ENCODE results near the gene MAPK14.

Gene MAPK14

DNA sequence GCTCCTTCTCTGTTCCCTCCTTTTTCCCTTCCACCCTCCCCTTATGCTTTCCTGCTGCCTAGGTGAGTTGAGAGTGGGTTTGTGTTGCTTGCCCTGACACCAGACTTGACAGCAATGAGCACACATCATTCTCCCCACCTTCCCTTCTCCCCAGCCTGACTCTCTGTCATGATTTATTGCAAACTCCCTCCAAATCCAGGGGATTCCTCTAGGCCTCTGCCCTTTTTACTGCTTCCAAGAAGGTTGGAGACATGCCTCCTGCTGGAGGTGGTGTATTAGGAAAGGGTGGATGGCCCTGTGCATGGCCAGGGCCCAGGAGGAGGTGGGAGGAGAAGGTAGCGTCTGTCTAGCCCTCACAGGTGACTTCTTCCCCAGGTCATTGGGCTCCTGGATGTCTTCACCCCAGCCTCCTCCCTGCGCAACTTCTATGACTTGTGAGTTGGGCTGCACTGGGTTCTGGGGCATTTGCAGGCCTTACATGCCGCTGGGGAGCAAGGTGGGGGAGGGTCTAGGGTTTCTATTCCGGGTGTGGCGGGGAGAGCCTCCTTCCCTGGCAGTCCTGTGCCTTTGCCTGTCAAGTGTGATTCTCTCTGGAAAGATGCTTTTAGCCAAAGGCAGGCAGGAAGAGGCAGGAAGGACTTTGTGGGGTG, 104.8 kb downstream of the MAPK14 start:
- Mint-ChIP-seq H3K36me3 (ENCODE audit: low read depth) (peaks cover 29% of the 10 kb centered on the region), H3K9me3 (no peaks in the 10 kb centered on the region), H3K4me1 (peaks cover 57% of the 10 kb centered on the region), H3K27ac (peak overlapping the region; percentile 89), H3K27me3 (no peaks in the 10 kb centered on the region), H3K4me3 (peak overlapping the region; percentile 86)
- no peak for DNase-seq
- no peak for ATAC-seq

DNA sequence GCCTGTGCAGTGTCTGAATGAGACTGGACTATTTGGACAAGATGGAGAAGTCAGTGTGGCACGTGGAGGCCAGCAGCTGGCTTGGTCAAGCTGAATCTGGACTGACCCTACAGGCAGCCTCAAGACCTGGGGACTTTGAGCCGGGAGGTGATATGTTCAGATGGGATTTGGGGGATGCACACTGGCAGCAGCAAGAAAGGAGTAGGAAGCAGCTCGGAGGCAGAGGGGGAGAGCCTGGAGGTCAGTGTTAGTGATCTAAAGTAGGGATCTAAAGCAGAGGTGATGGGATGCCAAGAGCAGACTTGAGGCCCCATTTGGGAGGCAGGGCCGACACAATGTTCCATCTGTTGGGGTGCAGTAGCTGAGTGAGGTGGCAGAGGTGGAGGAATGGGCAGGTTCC, 105.5 kb downstream of the MAPK14 start:
- H3K27me3 Mint-ChIP-seq, result no peaks in the 10 kb centered on the region
- H3K4me3 Mint-ChIP-seq, result no peak overlapping the region
- H3K9me3 Mint-ChIP-seq, result no peaks in the 10 kb centered on the region
- DNase-seq, result no peak
- ATAC-seq, result no peak
- peaks cover 49% of the 10 kb centered on the region for H3K4me1 Mint-ChIP-seq
- peaks cover 33% of the 10 kb centered on the region for H3K36me3 Mint-ChIP-seq (ENCODE audit: low read depth)
- H3K27ac Mint-ChIP-seq, result peak overlapping the region; percentile 89

DNA sequence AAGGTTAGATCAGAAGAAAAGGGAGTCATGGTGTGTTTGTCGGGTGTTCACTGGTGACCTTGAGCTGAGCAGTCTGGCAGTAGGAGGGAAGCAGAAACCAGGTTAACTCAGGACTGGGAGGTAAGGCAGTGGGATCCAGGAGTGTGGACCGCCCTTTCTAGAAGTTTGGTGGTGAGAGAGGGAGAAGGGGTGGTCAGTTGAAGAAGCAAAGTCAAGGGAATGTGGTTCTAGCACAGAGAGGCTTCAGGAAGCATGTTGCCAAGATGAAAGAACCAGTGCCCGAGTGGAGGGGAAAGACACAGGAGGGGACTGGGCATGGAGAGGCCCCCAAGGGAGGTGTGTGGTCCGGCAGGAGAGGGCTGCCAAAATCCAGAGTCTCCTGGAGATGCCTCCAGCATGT, 106.3 kb downstream of the MAPK14 start:
- H3K27me3 Mint-ChIP-seq, result no peaks in the 10 kb centered on the region
- DNase-seq (no peak), ATAC-seq (no peak)
- peaks cover 37% of the 10 kb centered on the region for H3K36me3 Mint-ChIP-seq (ENCODE audit: low read depth)
- peak overlapping the region; percentile 54 for H3K27ac Mint-ChIP-seq
- no peak overlapping the region for H3K4me3 Mint-ChIP-seq
- H3K9me3 Mint-ChIP-seq, result no peaks in the 10 kb centered on the region
- H3K4me1 Mint-ChIP-seq, result peaks cover 41% of the 10 kb centered on the region

DNA sequence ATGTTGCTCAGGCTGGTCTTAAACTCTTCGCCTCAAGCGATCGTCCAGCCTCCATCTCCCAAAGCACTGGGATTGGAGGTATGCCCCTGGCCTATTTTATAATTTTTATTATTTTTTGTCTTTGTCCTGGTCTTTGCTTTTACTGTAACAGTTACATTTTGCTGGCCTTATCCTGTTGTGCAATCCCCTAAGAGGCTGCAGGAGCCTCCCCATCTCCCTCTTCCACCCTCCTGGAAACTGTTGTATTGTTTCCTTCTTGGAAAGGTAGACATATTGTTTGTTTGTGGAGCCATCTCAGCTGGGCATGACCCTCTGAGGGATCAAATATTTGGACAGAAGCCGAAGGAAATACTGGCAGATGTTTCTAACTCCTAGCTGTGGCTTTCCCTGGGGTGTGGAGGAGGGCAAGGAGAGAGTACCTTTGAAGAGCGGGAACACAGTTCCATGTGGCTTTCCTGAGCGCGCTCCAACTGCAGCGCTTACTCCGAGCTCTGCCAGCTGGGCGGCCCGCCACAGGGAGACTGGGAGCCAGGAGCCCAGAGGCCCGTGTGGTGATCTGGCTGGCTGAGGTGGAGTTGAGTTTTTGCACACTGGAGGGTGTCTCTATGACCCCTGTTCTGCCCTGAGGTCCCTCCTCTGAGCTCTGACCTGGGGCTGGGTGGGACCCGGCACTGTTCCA, 107.6 kb downstream of the MAPK14 start:
- no peaks in the 10 kb centered on the region for H3K9me3 Mint-ChIP-seq
- DNase-seq, result no peak
- peaks cover 36% of the 10 kb centered on the region for H3K4me1 Mint-ChIP-seq
- no peak for ATAC-seq
- no peak overlapping the region for H3K27ac Mint-ChIP-seq
- no peaks in the 10 kb centered on the region for H3K27me3 Mint-ChIP-seq
- no peak overlapping the region for H3K4me3 Mint-ChIP-seq
- H3K36me3 Mint-ChIP-seq (ENCODE audit: low read depth), result peaks cover 46% of the 10 kb centered on the region

DNA sequence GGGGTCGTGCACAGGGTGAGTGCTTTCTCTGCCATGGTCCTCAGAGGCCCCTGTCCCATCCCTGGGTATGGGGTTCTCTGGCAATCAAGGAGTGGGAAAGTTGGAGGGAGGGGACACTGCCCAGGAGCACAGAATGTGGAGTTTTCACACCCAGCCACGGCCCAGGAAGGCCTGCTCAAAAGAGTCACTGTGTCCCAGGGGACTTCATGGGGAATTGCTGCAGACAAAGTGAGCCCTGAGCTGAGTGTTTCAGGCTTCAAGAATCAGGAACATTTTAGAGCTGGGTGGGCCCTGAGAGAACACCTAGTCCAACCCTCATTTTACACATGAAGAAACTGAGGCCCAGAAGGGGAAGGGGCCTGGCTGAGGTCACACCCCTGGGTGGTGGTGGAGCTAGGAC, 108.4 kb downstream of the MAPK14 start:
- peak overlapping the region; percentile 61 for H3K27ac Mint-ChIP-seq

DNA sequence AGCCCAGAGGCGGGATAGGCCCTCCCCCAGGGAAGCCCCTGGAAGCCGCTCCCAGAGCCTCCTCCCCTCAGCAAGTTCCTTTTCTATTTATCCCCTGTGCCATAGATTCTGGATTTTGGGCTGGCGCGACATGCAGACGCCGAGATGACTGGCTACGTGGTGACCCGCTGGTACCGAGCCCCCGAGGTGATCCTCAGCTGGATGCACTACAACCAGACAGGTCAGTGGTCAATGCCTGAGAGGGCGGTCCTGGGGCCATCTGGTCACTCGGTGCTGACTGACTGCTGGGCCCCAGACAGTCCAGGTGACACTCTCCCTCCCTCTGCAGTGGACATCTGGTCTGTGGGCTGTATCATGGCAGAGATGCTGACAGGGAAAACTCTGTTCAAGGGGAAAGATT, 108.9 kb downstream of the MAPK14 start:
- Mint-ChIP-seq H3K4me3 (no peak overlapping the region), H3K9me3 (no peaks in the 10 kb centered on the region), H3K36me3 (ENCODE audit: low read depth) (peaks cover 46% of the 10 kb centered on the region), H3K27me3 (no peaks in the 10 kb centered on the region), H3K4me1 (peaks cover 33% of the 10 kb centered on the region), H3K27ac (peak overlapping the region; percentile 40)
- no peak for ATAC-seq
- no peak for DNase-seq

More for the DNA sequence above, 108.4 kb downstream of the MAPK14 start:
- Mint-ChIP-seq H3K9me3 (no peaks in the 10 kb centered on the region), H3K27me3 (no peaks in the 10 kb centered on the region), H3K36me3 (ENCODE audit: low read depth) (peaks cover 46% of the 10 kb centered on the region), H3K4me3 (no peak overlapping the region), H3K4me1 (peaks cover 34% of the 10 kb centered on the region)
- no peak for ATAC-seq
- no peak for DNase-seq

DNA sequence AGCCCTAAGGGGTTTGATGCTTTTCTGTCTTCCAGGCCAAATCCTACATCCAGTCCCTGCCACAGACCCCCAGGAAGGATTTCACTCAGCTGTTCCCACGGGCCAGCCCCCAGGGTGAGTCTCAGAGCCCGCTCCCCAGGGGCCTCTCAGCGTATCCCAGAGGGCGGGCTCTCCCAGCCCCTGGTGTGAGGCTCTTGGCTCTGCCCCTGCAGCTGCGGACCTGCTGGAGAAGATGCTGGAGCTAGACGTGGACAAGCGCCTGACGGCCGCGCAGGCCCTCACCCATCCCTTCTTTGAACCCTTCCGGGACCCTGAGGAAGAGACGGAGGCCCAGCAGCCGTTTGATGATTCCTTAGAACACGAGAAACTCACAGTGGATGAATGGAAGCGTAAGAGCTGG, 111.1 kb downstream of the MAPK14 start:
- Mint-ChIP-seq H3K4me3 (no peak overlapping the region), H3K36me3 (ENCODE audit: low read depth) (peaks cover 36% of the 10 kb centered on the region), H3K9me3 (no peaks in the 10 kb centered on the region), H3K27ac (no peak overlapping the region), H3K27me3 (no peaks in the 10 kb centered on the region), H3K4me1 (peaks cover 12% of the 10 kb centered on the region)
- DNase-seq, result no peak
- no peak for ATAC-seq

DNA sequence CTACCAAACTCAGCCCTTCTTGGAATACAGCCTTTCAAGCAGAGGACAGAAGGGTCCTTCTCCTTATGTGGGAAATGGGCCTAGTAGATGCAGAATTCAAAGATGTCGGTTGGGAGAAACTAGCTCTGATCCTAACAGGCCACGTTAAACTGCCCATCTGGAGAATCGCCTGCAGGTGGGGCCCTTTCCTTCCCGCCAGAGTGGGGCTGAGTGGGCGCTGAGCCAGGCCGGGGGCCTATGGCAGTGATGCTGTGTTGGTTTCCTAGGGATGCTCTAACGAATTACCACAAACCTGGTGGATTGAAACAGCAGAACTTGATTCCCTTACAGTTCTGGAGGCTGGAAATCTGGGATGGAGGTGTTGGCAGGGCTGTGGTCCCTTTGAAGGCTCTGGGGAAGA, 111.8 kb downstream of the MAPK14 start:
- H3K27ac Mint-ChIP-seq, result no peak overlapping the region
- peaks cover 33% of the 10 kb centered on the region for H3K36me3 Mint-ChIP-seq (ENCODE audit: low read depth)
- no peaks in the 10 kb centered on the region for H3K9me3 Mint-ChIP-seq
- DNase-seq (no peak), ATAC-seq (peak; percentile 16)
- peaks cover 9% of the 10 kb centered on the region for H3K4me1 Mint-ChIP-seq
- no peaks in the 10 kb centered on the region for H3K27me3 Mint-ChIP-seq
- H3K4me3 Mint-ChIP-seq, result no peak overlapping the region

DNA sequence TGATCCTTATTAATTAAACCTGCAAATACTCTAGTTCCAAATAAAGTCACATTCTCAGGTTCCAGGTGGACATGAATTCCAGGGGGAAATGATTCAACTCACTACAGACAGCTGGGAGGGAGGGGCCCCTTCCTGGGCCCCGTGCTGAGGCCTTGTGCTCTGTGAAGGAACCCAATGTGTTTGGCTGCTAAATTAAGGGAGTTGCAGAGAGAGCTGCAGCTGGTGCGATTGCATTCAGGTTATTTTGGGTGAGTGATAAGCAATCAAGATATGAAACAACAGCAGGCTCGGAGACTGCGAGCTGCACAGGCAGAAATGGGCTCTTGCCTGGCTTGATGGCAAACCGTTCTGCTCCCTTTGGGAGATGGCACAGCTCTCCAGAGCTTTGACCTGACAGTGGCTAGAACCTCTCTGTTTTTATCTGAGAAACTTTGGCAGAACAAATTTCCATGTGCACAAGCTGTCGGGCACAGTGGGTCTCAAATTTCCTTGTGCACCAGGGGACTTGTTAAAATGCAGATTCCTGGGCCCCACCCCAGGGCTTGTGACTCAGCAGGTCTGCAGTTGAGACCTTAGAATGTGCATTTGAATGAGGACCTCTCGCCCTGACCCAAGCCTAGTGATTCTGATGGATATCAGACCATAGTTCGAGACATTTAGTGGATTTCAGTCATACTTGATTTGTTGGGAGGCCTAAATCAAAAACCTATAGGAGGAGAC, 112.5 kb downstream of the MAPK14 start:
- H3K4me3 Mint-ChIP-seq, result no peak overlapping the region
- H3K36me3 Mint-ChIP-seq (ENCODE audit: low read depth), result peaks cover 31% of the 10 kb centered on the region
- ATAC-seq, result no peak
- H3K4me1 Mint-ChIP-seq, result peaks cover 9% of the 10 kb centered on the region
- no peaks in the 10 kb centered on the region for H3K27me3 Mint-ChIP-seq
- no peak overlapping the region for H3K27ac Mint-ChIP-seq
- H3K9me3 Mint-ChIP-seq, result no peaks in the 10 kb centered on the region
- DNase-seq, result no peak

DNA sequence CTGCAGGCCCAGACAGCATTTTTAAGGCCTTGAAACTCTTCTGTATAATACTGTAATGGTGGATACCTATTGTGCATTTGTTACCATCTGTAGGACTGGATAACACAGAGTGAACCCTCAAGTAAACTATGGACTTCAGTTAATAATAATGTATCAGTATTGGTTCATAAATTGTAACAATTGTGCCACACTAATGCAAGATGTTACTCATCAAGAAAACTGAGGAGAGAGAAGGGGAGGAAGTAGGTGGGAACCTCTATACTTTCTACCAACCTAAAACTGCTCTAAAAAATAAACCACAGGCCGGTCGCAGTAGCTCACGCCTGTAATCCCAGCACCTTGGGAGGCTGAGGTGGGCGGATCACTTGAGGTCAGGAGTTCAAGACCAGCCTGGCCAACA, 113.5 kb downstream of the MAPK14 start:
- no peak overlapping the region for H3K27ac Mint-ChIP-seq
- no peaks in the 10 kb centered on the region for H3K27me3 Mint-ChIP-seq
- no peak overlapping the region for H3K4me3 Mint-ChIP-seq
- peaks cover 28% of the 10 kb centered on the region for H3K36me3 Mint-ChIP-seq (ENCODE audit: low read depth)
- peaks cover 6% of the 10 kb centered on the region for H3K4me1 Mint-ChIP-seq
- ATAC-seq, result no peak
- no peak for DNase-seq
- H3K9me3 Mint-ChIP-seq, result no peaks in the 10 kb centered on the region

DNA sequence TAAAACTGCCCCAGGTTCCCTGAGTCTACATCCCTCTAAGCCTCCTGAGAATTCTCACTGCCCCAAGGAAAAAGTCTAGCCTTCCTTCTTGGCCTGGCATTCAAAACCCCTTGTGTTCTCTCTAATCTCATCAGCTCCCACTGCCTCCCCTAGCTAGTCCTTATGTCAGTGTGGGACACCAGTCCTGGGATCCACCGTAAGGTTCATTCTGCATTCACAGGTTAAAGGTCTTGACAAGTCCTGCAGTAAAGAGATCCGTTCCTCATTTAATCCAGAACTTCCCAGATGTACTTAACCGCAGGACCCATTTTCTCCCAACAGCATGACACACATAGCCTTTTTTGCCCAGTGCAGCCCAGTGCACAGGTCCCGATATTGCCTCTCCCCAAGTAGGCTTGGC, 114.4 kb downstream of the MAPK14 start:
- Mint-ChIP-seq H3K36me3 (ENCODE audit: low read depth) (peaks cover 22% of the 10 kb centered on the region), H3K4me3 (no peak overlapping the region)
- no peak for ATAC-seq

DNA sequence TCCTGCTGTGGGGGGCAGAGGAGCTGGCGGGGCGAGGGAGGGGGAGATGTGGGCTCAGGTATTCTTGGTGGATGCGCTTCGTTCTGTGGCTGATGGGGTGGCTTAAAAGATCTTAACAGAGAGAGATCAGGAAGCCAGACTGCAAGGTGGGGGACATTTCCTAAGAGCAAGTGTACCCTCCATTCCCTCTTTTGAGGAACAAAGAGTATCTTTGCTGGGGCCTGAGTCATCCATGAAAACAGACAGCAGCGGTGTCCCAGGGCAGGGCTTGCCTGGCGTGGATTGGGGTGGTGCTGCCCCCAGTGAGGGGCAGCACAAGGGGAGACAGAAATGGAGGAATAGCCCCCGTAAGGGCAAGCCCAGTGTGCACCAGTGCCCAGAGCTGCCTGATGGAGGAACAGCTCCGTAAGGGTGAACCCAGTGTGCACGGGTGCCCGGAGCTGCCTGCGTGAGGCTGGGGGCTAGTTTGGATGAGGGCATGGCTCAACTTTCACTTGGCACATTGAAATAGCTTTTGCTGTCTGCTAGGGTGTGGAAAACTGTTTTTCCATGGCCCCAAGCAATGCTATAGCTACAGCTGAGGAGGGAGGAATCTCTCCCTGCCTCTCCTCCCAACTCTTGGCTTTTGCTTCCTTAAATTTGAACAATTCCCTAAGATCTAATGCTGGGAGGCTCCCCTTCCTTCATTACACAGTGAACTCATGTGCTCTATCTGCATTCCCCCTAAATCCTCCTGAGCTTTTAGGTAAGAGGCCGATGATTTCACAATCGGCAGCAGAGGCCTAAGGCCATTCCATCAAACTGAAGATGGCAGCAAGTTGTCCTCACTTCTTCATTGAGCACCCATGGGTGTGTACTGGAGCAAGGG, 115.6 kb downstream of the MAPK14 start:
- peaks cover 16% of the 10 kb centered on the region for H3K36me3 Mint-ChIP-seq (ENCODE audit: low read depth)
- peaks cover 11% of the 10 kb centered on the region for H3K4me1 Mint-ChIP-seq
- peaks cover under 1% of the 10 kb centered on the region for H3K9me3 Mint-ChIP-seq
- no peak overlapping the region for H3K4me3 Mint-ChIP-seq
- ATAC-seq (no peak), DNase-seq (no peak)
- no peak overlapping the region for H3K27ac Mint-ChIP-seq
- no peaks in the 10 kb centered on the region for H3K27me3 Mint-ChIP-seq

More for the DNA sequence above, 114.4 kb downstream of the MAPK14 start:
- no peaks in the 10 kb centered on the region for H3K27me3 Mint-ChIP-seq
- H3K9me3 Mint-ChIP-seq, result no peaks in the 10 kb centered on the region
- H3K27ac Mint-ChIP-seq, result no peak overlapping the region
- no peak for DNase-seq
- H3K4me1 Mint-ChIP-seq, result peaks cover 10% of the 10 kb centered on the region

DNA sequence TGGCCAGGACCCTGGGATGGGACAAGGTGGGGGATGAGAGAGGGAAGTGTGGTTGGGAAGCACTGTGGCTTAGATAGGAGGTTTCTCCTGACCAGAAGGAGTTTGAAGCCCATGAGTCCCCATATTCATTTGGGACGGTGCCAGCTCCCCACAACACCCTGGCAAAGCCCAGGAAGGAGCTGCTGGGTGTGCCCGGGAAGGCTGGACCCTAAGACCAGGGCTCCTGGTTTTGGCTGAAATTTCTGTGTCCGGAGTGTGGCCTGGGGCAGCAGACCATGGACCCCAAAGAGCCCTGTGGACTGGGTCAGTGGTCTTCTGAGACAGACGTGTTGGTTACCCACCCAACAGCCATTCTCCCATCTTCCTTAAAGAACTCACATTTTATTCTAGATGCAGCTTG, 117.9 kb downstream of the MAPK14 start:
- no peak for ATAC-seq
- DNase-seq, result no peak
- Mint-ChIP-seq H3K27ac (no peak overlapping the region), H3K9me3 (peaks cover 4% of the 10 kb centered on the region), H3K27me3 (no peaks in the 10 kb centered on the region), H3K36me3 (ENCODE audit: low read depth) (peaks cover 3% of the 10 kb centered on the region), H3K4me1 (peaks cover 7% of the 10 kb centered on the region), H3K4me3 (no peak overlapping the region)

DNA sequence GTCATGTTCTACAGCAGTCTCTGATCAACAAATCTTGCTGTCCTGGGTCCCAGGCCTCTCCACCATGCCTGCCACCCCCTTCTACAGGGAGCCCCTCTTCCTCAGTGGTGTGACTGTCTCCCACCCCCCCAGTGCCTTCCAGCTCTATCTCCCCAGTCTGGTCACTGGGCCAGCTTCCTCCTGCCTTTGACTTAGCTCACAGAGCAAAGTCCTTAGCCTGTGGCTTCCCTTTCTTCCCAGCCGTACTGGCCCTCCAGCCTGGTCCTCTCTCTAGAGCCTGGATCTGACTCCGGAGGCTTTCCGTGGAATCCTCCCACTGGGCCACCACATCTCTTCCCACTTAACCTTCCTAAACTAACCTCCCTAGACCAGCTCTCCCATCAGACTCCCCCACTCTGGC, 119.7 kb downstream of the MAPK14 start:
- Mint-ChIP-seq H3K27me3 (no peaks in the 10 kb centered on the region), H3K36me3 (ENCODE audit: low read depth) (no peaks in the 10 kb centered on the region), H3K27ac (no peak overlapping the region), H3K4me1 (peaks cover 7% of the 10 kb centered on the region), H3K4me3 (no peak overlapping the region), H3K9me3 (peaks cover 4% of the 10 kb centered on the region)
- no peak for DNase-seq
- ATAC-seq, result no peak

Data from activated naive CD8-positive, alpha-beta T cell treated with anti-CD3 and anti-CD28 coated beads, Interleukin-2, amount 50 U/mL, for 24 hours (primary cell).